ENCODE measurements around the gene SAP30L. TPM values are rescaled to one million over a fixed set of nuclear protein-coding genes. Genes with fewer than 3 reads are reported as not detected.
A peak's percentile ranks its signal among the peaks of the same experiment; 100 is the strongest.

SAP30L gene
- total RNA-seq, result 9.1 and 22.5 TPM in 2 replicates

GRCh38 chr5:154445422-154446194 is at the start of gene SAP30L:
SAP30L (plus strand) TSS chr5:154445997; CDS start chr5:154446605, 608 bp downstream.
- peak within 1 kb of the TSS; percentile 69 for H3K4me3 ChIP-seq (ENCODE audit: low read depth, low read length)
- TF ChIP-seq, protein P1, sequence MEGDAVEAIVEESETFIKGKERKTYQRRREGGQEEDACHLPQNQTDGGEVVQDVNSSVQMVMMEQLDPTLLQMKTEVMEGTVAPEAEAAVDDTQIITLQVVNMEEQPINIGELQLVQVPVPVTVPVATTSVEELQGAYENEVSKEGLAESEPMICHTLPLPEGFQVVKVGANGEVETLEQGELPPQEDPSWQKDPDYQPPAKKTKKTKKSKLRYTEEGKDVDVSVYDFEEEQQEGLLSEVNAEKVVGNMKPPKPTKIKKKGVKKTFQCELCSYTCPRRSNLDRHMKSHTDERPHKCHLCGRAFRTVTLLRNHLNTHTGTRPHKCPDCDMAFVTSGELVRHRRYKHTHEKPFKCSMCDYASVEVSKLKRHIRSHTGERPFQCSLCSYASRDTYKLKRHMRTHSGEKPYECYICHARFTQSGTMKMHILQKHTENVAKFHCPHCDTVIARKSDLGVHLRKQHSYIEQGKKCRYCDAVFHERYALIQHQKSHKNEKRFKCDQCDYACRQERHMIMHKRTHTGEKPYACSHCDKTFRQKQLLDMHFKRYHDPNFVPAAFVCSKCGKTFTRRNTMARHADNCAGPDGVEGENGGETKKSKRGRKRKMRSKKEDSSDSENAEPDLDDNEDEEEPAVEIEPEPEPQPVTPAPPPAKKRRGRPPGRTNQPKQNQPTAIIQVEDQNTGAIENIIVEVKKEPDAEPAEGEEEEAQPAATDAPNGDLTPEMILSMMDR (conservative IDR thresholded peaks at IDR 0.05; ENCODE audit: low read depth, low read length), result no peak
- DNase-seq (ENCODE audit: low read depth), result peak; percentile 19

GRCh38 chr5:154396128-154396527 is 49.7 kb upstream of the SAP30L start:
- no peak for DNase-seq (ENCODE audit: low read depth)
- TF ChIP-seq, protein P1 (conservative IDR thresholded peaks at IDR 0.05; ENCODE audit: low read depth, low read length), result no peak
- no peak overlapping the region for H3K4me3 ChIP-seq (ENCODE audit: low read depth, low read length)

- TF ChIP-seq, protein P1 (conservative IDR thresholded peaks at IDR 0.05; ENCODE audit: low read depth, low read length), result no peak
- no peak overlapping the region for H3K4me3 ChIP-seq (ENCODE audit: low read depth, low read length)
- DNase-seq (ENCODE audit: low read depth), result no peak
Observed at GRCh38 chr5:154397652-154398406, 48.0 kb upstream of the SAP30L start.

- TF ChIP-seq, protein P1 (conservative IDR thresholded peaks at IDR 0.05; ENCODE audit: low read depth, low read length), result no peak
- no peak overlapping the region for H3K4me3 ChIP-seq (ENCODE audit: low read depth, low read length)
- no peak for DNase-seq (ENCODE audit: low read depth)
Observed at GRCh38 chr5:154400678-154401077, 45.1 kb upstream of the SAP30L start.

DNA sequence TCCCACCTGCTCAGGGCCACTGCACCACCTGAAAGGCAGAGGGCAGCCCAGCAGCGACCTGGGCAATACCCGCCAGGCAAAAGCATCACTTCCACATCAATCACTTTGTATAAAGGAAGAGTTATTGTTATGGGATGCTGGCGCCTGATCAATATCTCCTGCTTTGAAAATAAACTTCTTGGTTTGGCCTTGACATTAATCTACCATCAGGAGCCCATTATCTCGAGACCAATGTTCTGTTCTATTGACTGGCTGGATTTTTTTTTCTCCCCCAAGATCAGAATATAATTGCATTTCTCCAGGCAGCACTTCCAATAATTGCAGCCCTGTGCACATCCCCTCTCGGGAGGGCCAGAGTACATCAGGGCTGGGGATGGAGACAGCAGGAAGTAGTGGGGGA is 44.4 kb upstream of the SAP30L start:
- DNase-seq (ENCODE audit: low read depth), result no peak
- H3K4me3 ChIP-seq (ENCODE audit: low read depth, low read length), result no peak overlapping the region
- TF ChIP-seq, protein P1 (conservative IDR thresholded peaks at IDR 0.05; ENCODE audit: low read depth, low read length), result no peak

- TF ChIP-seq, protein P1 (conservative IDR thresholded peaks at IDR 0.05; ENCODE audit: low read depth, low read length), result no peak
- DNase-seq (ENCODE audit: low read depth), result no peak
- H3K4me3 ChIP-seq (ENCODE audit: low read depth, low read length), result no peak overlapping the region
Observed at GRCh38 chr5:154401931-154402330, 43.9 kb upstream of the SAP30L start.
